Fibroblast of the aortic adventitia (primary cell): ENCODE results near the gene SPECC1L. TPM values are rescaled to one million over a fixed set of nuclear protein-coding genes. Genes with fewer than 3 reads are reported as not detected.

Experiments
- DNase-seq: peaks from one replicate; pipeline ENCODE4 v3.0.0-alpha.2; 2010; ENCODE audit warnings: low read depth
- H3K4me3 ChIP-seq: 2 replicates; pipeline ENCODE4 v1.5.1; 2011; ENCODE audit warnings: low read depth, mild to moderate bottlenecking, control low read depth, low read length, moderate library complexity
- total RNA-seq: library from RNA; depleted of rRNA; stranded (reverse); fragments of >200 nt; gene quantifications from 2 replicates; pipeline ENCODE4 v1.2.3, GENCODE V29; 2012; ENCODE audit warnings: low replicate concordance
- TF ChIP-seq, protein P1 (sequence below): IDR thresholded peaks from 2 replicates; pipeline ENCODE4 v1.5.1; 2011; ENCODE audit warnings: mild to moderate bottlenecking, low read length, control low read depth, inconsistent platforms; ENCODE audit not compliant: insufficient read depth

Gene SPECC1L
- total RNA-seq, 1 donor = 43.2 TPM

DNA sequence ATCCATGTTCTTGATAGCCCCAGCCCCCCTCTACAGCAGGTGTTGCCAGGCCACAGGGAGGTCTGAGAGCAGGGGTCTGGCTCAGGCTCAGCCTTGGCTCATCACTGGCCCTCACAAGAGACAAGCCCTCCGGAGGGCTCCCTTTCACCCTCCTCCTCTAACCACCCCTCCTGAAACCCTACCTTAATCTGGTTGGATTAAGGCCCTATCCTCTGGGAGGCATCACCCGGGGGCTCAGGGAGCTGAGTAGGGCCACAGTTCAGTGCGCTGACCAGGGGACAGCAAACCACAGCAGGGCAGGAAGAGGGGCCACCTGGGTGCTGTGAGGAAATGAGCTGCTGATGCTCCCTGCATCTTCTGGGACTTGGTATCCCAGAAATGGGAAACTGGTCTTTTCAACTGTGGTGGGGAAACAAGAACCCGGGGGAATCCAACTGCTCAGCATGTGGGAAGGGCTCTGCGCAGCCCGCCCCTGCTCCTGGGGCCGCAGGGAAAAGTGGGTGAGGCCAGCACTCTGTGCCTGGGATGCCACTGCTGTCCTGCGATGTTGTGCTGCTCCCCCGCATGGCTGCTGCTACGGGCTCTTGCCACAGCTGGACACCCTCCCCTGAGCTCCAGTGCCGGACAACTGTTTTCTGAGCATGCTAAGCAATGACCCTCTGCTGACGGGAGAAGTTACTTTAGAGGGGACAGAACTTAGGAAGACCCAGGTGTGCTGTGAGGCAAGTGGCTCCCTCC is 174.3 kb downstream of the SPECC1L start:
- no peak overlapping the region for H3K4me3 ChIP-seq
- TF ChIP-seq, protein P1, sequence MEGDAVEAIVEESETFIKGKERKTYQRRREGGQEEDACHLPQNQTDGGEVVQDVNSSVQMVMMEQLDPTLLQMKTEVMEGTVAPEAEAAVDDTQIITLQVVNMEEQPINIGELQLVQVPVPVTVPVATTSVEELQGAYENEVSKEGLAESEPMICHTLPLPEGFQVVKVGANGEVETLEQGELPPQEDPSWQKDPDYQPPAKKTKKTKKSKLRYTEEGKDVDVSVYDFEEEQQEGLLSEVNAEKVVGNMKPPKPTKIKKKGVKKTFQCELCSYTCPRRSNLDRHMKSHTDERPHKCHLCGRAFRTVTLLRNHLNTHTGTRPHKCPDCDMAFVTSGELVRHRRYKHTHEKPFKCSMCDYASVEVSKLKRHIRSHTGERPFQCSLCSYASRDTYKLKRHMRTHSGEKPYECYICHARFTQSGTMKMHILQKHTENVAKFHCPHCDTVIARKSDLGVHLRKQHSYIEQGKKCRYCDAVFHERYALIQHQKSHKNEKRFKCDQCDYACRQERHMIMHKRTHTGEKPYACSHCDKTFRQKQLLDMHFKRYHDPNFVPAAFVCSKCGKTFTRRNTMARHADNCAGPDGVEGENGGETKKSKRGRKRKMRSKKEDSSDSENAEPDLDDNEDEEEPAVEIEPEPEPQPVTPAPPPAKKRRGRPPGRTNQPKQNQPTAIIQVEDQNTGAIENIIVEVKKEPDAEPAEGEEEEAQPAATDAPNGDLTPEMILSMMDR = no peak
- DNase-seq = no peak

DNA sequence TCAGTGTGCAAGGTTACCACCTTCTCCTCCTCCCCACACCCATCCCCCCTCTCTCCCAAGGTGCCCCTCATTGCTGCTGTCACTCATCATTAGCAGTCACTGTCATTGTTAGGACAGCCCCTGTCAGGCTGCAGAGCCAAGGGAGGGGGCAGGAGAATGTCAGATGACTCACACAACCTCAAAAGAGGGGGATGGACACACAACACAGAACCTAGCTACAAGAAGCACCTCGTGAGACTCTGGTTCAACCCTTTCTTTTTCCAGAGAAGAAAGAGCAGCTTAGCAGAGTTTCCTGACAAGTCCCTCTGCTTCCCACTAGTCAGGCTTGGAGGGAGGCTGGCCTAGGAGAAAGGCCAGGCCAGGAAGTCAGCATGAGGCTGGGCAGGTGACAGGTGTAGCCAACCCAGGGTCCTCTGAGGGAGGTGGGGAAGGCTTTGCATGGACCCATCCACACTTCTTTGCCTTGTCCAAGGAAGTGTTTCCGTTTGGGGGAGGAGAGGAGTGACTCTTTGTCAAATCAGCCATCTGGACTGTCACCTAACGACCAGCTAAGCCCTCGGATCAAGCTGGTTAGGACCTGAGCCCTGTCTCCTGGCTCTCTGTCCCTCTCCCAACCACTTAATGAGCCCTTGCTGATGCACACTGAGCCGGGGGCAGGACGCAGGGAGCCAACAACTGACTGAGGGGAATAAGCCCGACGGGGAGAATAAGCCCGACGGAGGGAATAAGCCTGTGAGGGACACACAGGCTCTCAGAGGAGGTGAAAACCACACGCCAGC is 175.0 kb downstream of the SPECC1L start:
- TF ChIP-seq, protein P1 = no peak
- no peak for DNase-seq

DNA sequence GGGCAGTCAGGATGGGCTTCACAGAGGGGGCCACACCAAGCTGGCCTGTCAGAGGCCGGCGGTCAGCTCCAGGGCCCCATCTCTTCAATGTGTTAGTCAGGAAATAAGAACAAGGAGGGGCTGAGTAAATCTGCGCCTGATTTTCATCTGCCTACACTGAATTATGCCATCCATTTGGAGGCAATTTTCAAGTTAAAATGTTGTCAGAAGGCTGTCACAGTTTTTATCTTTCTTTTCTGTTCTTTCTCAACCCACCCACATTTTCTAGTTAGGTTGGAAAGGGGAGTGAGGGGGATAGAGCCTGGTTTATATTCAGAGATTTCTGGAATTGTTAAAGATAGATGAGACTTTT is 175.6 kb downstream of the SPECC1L start:
- TF ChIP-seq, protein P1 = no peak
- H3K4me3 ChIP-seq = no peak overlapping the region

More for the DNA sequence above, 175.0 kb downstream of the SPECC1L start:
- no peak overlapping the region for H3K4me3 ChIP-seq

DNA sequence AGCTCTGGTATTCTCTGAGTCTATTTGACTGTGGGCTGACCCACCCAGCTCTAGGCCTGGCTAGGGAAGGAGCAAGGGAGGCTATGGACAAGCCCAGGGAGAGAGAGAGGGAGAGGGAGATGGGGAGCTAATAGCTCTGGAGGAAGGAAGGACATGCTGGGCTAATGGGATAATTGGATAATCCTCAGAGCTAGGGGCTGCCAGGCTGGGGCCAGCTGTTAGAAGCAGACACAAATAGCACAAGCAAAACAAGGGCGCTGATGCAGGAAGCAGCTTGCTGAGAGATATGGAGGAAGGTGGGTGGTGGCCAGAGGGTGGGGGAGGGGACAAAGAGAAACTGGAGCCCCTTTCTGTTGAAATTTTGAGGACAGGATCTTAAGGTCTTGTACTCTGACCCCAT is 180.0 kb downstream of the SPECC1L start:
- no peak overlapping the region for H3K4me3 ChIP-seq
- DNase-seq = no peak
- TF ChIP-seq, protein P1 = no peak

More for the DNA sequence above, 175.6 kb downstream of the SPECC1L start:
- no peak for DNase-seq

DNA sequence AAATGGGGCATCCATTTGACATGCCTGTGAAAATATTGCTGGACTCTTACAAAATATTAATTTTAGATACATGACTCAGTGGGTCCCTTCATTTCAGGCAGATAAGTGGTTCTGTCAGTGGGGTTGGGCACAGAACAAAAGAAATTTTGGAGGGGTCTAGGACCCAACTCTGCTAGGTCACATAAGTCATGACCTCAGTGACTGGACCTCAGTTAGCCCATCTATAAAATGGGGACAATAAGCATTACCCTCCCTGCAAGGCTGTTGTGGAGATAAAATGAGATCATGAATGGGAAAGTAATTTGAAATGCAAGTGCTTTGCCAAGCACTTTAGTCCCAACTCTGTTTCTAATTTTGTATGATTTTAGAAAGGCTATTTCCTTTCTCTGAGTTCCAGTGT is 180.5 kb downstream of the SPECC1L start:
- no peak for DNase-seq
- TF ChIP-seq, protein P1 = no peak
- no peak overlapping the region for H3K4me3 ChIP-seq

DNA sequence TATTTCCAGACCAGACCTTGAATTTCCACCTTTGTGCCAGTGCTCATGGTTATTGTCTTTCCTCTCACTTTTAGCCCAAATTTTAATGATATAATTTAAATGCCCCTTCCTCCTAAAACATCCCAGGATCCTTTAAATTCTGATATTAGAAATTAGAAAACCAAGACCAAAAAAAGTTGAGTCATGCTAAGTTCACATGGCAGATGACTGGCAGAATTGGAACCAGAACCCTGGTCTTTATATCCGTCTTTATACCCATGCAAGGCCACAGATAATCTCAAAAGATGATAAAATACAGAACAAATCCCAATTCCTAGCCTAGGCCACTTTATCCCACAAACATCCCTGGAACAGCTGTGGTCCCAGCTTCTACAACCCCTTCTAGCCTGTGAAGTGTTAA is 183.2 kb downstream of the SPECC1L start:
- TF ChIP-seq, protein P1 = no peak
- no peak overlapping the region for H3K4me3 ChIP-seq
- no peak for DNase-seq
